Skin epidermis (tissue), 12 donors: Measurements from ENCODE around the gene CREBBP.
A peak's percentile ranks its signal among the peaks of the same experiment; 100 is the strongest.

Source experiments
- H3K27ac ChIP-seq, 21 experiments: fragments of 200-600 bp; sonication (generic) in 11 of 21; one replicate each; pipeline ENCODE4 v1.5.0; 2020; ENCODE audit warnings: mild to moderate bottlenecking in 3 of 21, inconsistent platforms in 2 of 21, moderate library complexity in 2 of 21
- H3K4me3 ChIP-seq, 7 experiments: fragments of 200-600 bp; sonication (generic) in 2 of 7; one replicate each; pipeline ENCODE4 v1.5.0; 2020; ENCODE audit warnings: inconsistent platforms in 2 of 7, mild to moderate bottlenecking in 2 of 7, moderate library complexity in 1 of 7

The CREBBP gene

DNA sequence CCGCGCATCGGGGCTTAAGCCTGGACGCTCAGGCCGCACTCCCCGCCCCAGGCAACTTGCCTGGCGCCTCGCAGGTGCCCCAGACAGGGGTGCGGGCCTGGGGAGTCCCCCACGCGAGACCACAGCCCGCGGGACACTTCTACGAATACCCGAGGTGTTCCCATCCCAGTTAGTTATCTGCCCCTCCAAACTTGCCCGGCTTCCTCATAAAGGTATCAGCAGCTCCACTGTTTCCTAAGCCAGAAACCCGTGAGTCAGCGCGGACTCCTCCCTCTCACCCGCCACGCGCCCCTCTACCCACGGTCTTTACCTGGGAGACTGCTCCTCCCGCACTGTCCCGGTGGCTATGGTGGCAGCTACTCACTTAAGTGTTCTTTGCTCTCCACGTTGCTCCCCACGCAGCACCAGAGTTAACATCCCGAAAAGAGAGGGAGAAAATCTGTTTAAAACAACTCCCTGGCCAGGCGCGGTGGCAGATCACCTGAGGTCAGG lies 1.0 kb upstream of the CREBBP start:
- Histone ChIP-seq H3K4me3 (peak overlapping the region; percentile 34 to 95 (median 89)), H3K27ac (peak overlapping the region in 17 of 21 experiments; percentile 78 to 98 (median 93))

DNA sequence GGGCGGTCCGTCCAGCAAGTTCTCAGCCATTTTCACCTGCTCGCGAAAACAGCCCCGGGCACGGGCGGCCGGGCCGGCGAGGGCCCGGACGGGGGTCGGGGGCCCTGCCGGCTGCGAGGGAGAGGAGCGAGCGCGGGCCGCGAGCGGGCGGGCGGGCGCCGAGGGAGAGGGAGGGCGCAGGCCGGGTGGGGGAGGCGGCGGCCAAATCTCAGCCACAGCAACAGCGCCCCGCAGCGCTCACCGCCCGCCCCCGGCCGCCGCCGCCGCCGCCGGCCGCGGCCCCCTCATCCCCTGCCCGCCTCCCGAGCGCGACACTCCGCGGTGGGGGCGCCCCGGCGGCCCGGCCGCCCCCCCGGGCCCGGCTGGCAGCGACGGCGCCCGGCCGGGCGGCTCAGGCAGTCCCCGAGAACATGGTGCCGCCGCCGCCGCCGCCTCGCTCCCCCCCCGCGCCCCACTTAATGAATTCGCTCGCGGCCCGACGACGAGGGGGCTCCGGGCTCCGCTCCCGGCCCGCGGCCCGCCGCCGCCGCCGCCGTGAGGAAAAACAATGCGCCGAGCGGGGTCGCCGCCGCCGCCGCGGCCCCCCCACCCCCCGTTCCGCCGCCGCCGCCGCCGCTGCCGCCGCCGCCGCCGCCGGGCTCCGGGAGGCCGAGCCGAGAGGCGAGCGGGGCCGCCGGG lies 487 bp downstream of the CREBBP start:
- H3K4me3 ChIP-seq, result peak overlapping the region; percentile 76 to 95 (median 91)
- peak overlapping the region; percentile 56 to 98 (median 92) for H3K27ac ChIP-seq

DNA sequence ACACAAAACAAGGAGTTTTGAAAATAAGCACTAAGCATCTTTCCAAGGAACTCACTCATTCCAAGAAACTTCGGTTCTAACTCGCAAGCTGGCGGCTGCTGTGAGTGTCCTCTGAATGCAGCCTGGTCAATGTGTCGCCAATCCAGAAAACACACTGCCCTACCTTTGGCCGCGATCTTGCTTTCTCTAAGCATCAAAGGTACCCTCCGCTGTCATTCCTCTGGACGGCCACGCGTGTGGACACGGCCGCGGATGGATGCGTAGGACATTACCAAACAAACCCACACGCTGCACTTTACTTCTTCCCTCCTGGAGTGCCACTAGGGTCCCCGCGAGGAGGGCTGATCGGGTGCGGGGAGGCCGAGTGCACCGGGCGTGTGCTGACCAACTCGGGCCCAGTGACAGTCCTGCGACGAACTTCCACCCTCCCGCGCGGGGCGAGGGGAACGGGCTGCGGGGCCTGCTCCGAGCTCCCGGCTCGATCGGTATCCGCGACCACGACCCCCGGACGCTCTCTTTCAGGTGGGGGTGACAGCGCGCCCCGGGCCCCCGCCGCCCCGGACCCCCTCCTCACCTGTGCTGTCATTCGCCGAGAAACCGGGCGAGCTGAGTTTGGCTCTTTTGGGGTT lies 1.1 kb downstream of the CREBBP start:
- peak overlapping the region in 20 of 21 experiments; percentile 45 to 94 (median 75) for H3K27ac ChIP-seq
- H3K4me3 ChIP-seq, result peak overlapping the region; percentile 76 to 95 (median 91)

DNA sequence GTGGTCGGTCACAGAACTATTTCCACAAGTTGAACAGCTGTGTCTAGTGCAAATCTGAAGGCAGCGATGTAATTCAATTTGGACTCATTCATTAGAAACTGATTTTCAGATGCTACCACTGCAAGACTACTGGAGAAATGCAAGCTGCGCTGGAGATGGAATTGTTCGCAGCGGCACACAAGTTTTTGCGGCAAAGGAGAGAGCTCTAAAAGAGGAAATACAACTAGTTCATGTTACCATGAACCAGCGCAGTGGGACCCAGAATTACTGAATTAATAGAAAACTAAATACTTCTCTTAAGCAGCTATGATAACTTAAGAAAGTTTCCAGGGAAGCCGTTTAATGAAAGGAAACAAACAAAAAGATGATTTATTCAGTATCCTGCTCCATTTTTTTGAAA lies 1.9 kb downstream of the CREBBP start:
- Histone ChIP-seq H3K4me3 (peak overlapping the region; percentile 76 to 95 (median 91)), H3K27ac (no peak overlapping the region)

DNA sequence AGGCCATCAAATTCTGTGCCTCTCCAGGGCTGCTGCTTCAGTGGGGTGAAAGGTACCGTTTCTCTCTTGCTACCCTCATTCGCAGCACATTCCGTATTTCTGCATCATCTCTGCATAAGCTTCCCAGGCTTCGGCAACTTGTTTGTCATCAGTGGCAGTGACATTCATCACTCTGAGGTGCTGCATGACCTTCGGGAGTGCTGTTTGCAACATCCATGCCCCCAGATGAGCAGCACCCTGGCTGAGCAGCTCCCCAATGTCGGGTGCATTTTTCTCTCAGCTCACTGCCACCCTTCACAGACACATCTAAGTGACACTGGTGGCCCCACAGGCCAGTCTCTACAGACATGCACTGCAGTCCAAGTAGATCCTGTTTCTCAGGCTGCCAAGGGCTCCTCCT lies 3.8 kb downstream of the CREBBP start:
- Histone ChIP-seq H3K27ac (no peak overlapping the region), H3K4me3 (no peak overlapping the region)

DNA sequence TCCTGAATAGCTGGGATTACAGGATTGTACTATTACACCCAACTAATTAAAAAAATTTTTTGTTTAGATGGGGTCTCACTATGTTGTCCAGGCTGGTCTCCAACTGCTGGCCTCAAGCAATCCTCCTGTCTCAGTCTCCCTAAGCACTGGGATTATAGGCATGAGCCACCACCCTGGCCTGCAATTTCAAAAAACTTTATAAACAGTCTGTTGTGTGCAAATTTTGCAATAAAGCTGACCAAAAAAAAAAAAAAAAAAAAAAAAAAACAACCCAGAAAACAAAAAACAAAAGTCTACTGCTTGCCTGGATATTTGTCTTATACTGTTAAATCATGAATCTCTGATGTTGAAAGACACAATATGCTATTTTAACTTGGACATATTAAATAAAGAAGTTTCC lies 4.4 kb downstream of the CREBBP start:
- H3K27ac ChIP-seq, result no peak overlapping the region
- no peak overlapping the region for H3K4me3 ChIP-seq

DNA sequence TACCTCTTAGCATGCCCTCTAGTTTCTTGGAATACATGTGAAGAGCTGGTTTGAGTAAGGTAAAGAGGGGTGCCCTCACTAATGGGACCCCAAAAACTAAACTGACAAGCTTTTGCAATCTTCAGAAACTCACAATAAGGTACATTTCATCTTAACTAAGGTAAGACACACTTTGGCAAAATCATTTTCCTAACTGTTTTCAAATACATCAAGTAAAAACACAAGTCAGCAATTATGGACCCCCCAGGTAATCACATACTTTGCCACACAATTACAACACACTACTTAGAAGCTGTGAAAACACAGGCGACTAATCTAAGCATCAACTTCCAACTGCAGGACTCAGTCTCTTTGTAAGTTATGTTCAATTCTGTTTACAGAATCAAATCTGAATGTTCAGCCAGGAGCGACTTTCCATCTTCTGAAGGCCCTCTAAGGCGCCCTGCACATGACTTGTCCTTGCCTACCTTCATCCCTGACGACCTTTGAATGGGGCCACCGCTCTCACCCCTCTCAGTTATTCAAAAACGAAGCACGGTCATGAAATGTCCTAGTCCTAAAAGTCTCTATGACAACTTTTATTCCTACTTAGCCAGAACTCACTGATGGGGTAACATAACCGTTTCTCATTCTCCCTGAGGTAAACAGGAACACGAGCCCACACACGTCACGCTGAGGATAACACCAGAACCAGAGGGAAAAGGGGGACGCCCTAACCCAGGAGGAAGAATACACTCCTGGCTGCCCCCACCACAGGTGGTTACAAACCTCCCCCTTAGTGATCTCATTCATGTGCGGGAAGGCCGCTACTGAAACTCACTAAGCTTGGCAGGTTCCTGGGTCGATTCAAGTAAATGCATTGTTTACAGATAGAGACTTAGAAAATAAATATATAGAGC lies 5.5 kb downstream of the CREBBP start:
- H3K27ac ChIP-seq, result no peak overlapping the region

DNA sequence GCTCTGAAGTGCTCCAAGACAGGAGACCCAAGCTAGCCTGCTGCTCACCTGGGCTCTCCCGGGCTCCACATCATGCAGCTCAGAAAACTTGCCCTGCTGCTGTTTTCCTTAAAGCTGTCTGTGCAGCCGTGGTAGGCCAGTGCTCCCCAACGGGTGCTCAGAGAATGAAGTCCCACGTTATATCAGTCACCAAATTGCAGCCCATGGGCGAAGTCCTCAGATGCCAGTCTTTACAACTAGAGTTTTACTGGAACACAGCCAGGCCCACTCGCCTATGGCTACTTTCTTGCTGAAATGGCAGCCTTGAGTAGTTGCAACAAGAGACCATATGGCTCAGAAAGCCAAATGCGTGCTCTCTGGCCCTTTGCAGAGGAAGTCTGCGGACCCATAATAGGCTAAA lies 6.3 kb downstream of the CREBBP start:
- H3K27ac ChIP-seq, result peak overlapping the region in 1 of 21 experiments; percentile 52
- H3K4me3 ChIP-seq, result no peak overlapping the region

More for the DNA sequence above, 5.5 kb downstream of the CREBBP start:
- no peak overlapping the region for H3K4me3 ChIP-seq

DNA sequence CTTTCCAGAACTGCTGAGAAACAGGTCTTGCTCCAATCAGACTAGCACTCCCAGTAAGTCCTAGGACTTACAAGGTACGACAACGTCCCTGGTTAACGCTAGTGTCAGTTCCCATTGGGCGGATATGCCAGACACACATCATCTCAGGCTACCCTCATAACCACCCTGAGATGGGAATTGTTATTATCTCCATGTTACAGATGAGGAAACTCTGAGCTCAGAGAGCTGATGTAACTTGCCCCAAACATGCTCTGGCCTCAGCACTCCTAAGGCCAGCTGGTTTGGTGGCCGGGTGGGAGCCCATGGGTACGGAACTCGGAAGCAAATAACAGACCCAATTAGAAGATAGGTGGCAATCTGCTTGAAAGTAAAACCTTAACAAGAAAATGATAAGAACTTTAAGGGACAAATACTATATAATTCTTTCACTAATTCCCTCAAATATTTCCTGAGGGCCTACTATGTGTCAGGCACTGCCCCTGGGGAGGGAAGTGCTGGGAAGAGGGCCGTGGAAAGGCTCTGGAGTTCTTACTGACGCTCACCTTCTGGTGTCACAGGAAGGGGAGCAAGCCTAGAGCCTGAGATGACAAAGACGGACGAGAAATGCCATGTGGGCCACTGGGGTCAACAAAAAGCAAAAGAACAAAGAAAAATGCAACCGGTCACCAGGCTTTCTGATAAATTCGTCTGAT lies 6.9 kb downstream of the CREBBP start:
- Histone ChIP-seq H3K27ac (peak overlapping the region in 1 of 21 experiments; percentile 52), H3K4me3 (no peak overlapping the region)

DNA sequence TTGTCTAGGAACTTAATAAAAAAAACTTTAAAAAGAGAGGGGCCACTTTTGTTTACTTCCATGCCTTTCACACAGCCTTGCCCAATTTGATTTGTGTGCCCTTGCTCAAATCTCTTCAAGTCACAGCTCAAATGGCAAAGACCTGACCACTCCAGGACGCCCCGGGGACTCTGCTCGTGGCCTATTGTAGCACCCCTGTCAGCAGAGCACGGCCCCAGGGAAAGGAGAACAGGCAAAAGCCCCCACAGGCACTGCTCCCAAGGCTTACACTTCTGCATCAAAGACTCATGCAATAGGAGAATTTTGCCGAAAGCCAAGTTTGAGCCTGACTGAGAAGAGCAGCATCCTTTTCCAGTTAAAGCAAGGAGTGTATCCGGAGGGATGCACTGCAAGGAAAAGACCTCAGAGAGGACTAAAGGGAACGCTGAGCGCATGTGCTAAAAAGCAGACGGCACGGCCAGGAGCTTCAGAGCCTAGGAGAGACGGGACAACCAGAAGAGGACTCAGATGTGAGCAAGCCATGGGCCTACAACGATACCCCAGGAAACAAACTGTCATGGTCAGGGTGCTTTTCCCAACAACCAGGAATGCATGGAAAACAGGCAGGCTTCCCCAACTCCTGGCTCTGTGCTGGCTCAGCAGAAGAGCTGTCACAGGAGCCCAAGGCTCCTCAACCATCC lies 8.2 kb downstream of the CREBBP start:
- H3K4me3 ChIP-seq, result no peak overlapping the region

DNA sequence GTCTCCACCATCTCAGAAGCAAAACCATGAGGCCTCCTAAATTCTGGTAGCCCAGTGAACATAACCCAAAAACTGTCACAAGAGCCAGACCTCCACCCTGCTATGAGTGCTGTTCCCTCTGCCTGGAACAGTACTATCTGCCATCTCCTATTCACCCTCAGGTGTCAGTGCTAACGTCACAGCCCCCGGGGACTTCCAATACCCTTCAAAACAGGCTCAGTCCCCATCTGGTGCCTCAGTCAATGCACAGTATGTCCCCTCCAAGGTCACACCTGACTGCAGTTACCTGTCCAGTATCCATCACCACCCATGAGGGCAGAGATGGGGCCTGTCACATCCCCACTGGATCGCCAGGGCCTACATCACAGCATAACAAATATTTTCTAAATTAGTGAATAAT lies 11.5 kb downstream of the CREBBP start:
- Histone ChIP-seq H3K4me3 (no peak overlapping the region), H3K27ac (peak overlapping the region in 2 of 21 experiments; percentile 7 to 52)

More for the DNA sequence above, 8.2 kb downstream of the CREBBP start:
- peak overlapping the region in 2 of 21 experiments; percentile 24 to 44 for H3K27ac ChIP-seq

DNA sequence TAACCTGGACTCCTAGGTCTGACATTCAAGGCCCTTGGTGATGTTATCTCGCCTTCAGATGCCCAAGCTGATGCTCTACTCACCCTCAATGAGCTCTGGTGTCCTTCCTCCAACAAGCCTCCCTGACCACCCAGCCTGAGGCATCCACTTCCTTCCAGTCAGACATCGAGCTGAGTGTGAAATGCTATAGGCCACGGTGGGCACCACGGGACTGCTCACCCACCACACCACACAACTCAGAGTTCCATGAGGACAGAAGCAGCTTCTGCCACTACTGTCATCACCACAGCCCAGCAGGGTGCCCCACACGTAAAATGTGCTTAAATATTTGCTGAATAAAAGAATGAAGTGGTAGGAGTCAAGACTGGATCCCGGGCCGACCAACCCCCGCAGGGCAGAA lies 12.0 kb downstream of the CREBBP start:
- H3K4me3 ChIP-seq, result no peak overlapping the region

DNA sequence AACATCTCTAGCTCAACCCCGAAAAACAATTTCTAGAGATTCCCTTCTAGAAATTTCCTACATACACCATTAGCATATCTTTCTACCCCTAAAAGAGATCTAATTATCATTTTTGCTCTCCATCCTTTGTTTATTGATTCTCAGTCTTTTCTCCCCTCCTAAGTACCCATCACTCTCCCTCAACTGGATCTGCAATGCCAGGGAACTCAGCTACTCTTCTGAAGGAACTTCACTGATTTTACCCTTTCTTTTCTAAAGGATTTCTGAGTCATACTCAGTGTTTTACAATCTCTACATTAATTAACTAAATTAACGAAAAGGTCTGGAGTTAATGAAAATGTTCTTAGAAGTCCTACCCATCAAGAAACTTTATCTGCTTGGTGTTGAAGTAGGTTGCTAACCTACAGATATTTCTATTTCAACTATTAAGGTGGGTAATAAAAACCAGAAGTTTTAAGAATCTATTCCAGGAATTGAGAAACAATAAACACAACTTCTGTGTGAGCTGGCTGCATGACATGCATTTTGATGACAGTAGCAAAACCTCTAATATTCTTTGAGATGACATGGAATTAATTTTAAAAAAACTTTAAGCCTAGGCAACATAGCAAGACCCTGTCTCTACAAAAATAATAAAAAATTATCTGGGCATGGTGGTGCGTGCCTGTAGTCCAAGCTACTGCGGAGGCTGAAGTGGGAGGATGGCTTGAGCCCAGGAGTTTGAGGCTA lies 13.6 kb downstream of the CREBBP start:
- Histone ChIP-seq H3K4me3 (no peak overlapping the region), H3K27ac (no peak overlapping the region)

More for the DNA sequence above, 12.0 kb downstream of the CREBBP start:
- H3K27ac ChIP-seq, result peak overlapping the region in 2 of 21 experiments; percentile 7 to 52

DNA sequence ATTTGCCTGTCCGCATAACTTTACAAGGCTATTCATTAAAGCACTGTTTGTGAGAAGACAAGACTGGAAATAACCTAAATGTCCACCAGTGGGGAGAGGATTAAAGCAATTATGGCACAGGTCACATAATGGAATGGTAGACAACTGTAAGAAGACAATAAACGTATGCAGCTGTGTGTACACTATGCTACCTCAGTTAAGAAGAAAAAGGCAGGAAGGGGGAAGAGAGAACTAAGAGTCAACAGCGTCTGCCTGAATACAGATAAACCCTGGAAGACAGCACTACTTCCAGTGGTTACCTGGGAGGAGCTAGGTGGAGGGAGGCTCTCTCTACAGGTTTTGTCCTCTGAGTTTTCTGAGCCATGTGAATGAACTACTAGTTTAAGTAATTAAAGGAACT lies 15.3 kb downstream of the CREBBP start:
- Histone ChIP-seq H3K27ac (no peak overlapping the region), H3K4me3 (no peak overlapping the region)

DNA sequence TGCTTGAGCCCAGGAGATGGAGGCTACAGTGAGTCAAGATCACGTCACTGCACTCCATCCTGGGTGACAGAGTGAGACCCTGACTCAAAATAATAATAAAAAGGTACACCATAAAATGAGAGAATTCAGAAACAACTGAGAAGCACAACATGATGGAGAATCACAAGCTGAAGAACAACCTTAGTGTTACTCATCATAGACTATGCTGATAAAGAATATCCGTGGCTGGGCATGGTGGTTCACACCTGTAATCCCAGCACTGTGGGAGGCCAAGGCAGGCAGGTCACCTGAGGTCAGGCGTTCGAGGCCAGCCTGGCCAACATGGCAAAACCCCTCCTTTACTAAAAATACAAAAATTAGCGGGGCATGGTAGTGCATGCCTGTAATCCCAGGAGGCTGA lies 16.0 kb downstream of the CREBBP start:
- Histone ChIP-seq H3K27ac (no peak overlapping the region), H3K4me3 (no peak overlapping the region)

DNA sequence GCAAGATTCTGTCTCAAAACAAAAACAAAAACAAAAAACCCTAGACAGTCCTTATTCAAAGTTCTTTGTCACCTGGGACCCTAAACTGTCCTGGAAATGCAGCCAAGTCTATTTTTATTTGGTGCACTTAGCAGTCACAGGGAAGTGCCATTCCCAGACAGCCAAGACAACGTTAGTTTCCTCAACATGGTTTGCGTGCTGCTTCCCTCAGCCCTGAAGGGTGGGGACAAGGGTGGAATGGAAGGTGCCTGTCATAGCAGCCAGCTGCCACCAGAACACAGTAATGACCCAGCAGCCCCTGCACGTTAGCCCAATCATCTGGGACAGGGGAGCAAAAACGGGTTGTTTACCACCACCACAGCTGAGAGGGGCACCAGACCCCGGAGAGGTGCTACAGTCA lies 16.9 kb downstream of the CREBBP start:
- Histone ChIP-seq H3K27ac (no peak overlapping the region), H3K4me3 (no peak overlapping the region)

DNA sequence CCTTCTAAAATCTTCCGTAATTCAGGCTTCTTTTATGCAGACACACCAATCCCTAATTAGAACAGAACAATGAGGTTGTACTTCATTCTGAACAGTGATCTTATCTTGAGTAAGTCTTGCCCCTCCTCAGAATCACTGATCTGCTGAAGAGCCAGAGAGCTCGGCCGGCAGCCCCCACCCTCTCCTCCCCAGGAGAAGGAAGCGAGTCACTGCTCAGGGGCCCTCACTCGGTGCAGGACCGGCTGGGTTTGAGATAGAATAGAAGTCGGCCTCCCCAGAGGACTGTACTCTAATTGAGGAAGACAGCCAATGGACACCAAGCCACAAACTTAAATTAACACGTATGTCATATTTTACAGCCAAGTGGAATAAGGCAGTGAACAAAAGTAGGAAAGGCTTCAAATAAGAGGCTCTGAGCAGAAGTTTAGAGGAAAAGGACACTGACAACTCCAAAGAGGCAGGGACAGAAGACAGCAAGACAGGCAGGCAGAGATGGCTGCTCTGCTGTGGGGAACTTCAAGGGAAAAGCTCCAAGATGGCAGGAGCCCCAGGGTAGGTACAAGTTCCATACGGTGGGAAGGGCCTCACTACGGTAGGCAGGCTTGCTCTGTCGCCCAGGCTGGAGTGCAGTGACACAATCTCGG lies 18.6 kb downstream of the CREBBP start:
- no peak overlapping the region for H3K4me3 ChIP-seq
- H3K27ac ChIP-seq, result peak overlapping the region in 4 of 21 experiments; percentile 21 to 67 (median 33)

DNA sequence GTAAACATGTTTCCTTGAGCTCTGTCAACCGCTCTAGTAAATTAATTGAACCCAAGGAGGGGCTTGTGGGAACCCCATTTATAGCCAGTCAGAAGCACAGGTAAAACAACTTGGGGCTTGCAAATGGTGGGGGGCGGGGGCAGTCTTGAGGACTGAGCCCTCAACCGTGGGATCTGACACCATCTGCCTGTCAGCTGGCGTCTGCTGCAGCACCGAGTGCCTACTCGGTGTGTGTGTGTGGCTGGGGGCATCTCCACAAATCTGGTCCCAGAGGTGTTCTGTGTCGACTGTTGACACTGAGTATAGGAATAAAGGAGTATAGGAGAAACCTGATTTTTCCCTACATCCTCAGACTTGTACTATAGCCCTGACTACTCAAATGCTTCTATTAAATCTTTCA lies 20.6 kb downstream of the CREBBP start:
- Histone ChIP-seq H3K4me3 (no peak overlapping the region), H3K27ac (no peak overlapping the region)
